Spleen (tissue), 7 donors: ENCODE results near the gene PDE3A.

Experiments
- POLR2A ChIP-seq, 3 donors: fragments of 450-650 bp; IDR thresholded peaks; one replicate each; pipeline ENCODE4 v1.5.1; 2017; ENCODE audit warnings: antibody characterized with exemption in 3 of 3, mild to moderate bottlenecking in 1 of 3
- TF ChIP-seq, protein P1 (sequence below), 11 experiments: fragments of 200-600 bp in 7 of 11; fragments of 450-650 bp in 4 of 11; sonication (generic) in 4 of 11; IDR thresholded peaks in 8 of 11; conservative IDR thresholded peaks in 3 of 11; 1 replicate in 7 of 11; 2 replicates in 4 of 11; pipeline versions ENCODE4 v1.4.0 to v1.8.0; 2016 to 2021; ENCODE audit warnings: antibody characterized with exemption in 11 of 11, inconsistent platforms in 4 of 11, mild to moderate bottlenecking in 1 of 11
- donor health status: DM: no; HTN: no; CAD: no; lungs with moderate emphysema.
- donor health status: DM: no; HTN: no; CAD: no.
- donor health status: DM: no; HTN: no; CAD: no.

DNA sequence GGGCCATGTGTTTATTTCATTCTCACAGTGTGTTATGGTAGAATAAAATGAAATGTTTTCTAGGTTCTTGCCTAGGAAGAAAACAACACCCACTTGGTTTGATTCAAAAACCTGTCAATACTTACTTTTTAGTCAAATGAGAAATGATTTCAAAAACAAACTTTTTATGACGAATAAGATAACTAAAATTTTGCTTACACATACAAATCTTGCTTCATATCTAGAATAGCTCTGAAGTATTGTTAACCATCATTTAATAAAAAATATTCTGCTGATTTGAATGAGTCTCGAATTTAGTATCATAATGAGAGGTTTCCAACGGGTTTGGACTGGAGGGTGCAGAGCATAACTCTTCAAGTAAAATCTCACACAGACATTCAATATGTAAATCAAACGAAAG lies 350.0 kb downstream of the PDE3A start:
- TF ChIP-seq, protein P1, sequence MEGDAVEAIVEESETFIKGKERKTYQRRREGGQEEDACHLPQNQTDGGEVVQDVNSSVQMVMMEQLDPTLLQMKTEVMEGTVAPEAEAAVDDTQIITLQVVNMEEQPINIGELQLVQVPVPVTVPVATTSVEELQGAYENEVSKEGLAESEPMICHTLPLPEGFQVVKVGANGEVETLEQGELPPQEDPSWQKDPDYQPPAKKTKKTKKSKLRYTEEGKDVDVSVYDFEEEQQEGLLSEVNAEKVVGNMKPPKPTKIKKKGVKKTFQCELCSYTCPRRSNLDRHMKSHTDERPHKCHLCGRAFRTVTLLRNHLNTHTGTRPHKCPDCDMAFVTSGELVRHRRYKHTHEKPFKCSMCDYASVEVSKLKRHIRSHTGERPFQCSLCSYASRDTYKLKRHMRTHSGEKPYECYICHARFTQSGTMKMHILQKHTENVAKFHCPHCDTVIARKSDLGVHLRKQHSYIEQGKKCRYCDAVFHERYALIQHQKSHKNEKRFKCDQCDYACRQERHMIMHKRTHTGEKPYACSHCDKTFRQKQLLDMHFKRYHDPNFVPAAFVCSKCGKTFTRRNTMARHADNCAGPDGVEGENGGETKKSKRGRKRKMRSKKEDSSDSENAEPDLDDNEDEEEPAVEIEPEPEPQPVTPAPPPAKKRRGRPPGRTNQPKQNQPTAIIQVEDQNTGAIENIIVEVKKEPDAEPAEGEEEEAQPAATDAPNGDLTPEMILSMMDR (IDR thresholded peaks at IDR 0.05 in 8 of 11, conservative IDR thresholded peaks at IDR 0.05 in 3 of 11): no peak
- TF ChIP-seq POLR2A (IDR thresholded peaks at IDR 0.05): no peak
